Measurements from ENCODE around the gene GYG2. TPM values are rescaled to one million over a fixed set of nuclear protein-coding genes. Genes with fewer than 3 reads are reported as not detected.

The GYG2 gene
- total and polyA plus RNA-seq, 7 experiments from 2014 or later: not detected

GRCh38 chrX:2907295-2907694 lies 78.6 kb downstream of the GYG2 start:
- H3K4me3 Mint-ChIP-seq: no peak overlapping the region
- no peaks in the 10 kb centered on the region for H3K4me1 ChIP-seq (ENCODE audit: control insufficient read depth in 2 of 2, insufficient read depth in 2 of 2, low read length in 2 of 2)
- peaks cover 0 to 5% (median 4%) of the 10 kb centered on the region in 5 donors for H3K27me3 Mint-ChIP-seq
- no peak overlapping the region for H3K27ac ChIP-seq (ENCODE audit: low read depth, low read length)
- ChIA-PET POLR2A (no interaction called here), CTCF (no interaction called here)
- H3K36me3 ChIP-seq (ENCODE audit: control insufficient read depth in 2 of 3, insufficient read depth in 3 of 3, low read length in 3 of 3): no peaks in the 10 kb centered on the region
- no peak overlapping the region for H3K4me3 ChIP-seq (ENCODE audit: low read length)
- H3K27me3 ChIP-seq (ENCODE audit: control insufficient read depth in 2 of 2, insufficient read depth in 2 of 2, low read length in 2 of 2): no peaks in the 10 kb centered on the region
- H3K4me1 Mint-ChIP-seq: no peaks in the 10 kb centered on the region
- DNase-seq (no peak), ATAC-seq (no peak)
- peaks cover 0 to 10% (median 3%) of the 10 kb centered on the region in 5 donors for H3K36me3 Mint-ChIP-seq
- intact Hi-C loops (cut with micrococcal nuclease): no loop called here
- H3K27ac Mint-ChIP-seq: no peak overlapping the region
- peaks cover 0 to 39% (median 12%) of the 10 kb centered on the region in 11 donors for H3K9me3 Mint-ChIP-seq
- H3K9me3 ChIP-seq (ENCODE audit: control insufficient read depth in 2 of 3, low read length in 3 of 3): peaks cover 0 to 9% (median 0%) of the 10 kb centered on the region in 3 experiments

GRCh38 chrX:2908125-2908685 lies 79.5 kb downstream of the GYG2 start:
- H3K9me3 ChIP-seq (ENCODE audit: control insufficient read depth in 2 of 3, low read length in 3 of 3): peaks cover 0 to 9% (median 0%) of the 10 kb centered on the region in 3 experiments
- no peak for ATAC-seq
- H3K36me3 ChIP-seq (ENCODE audit: control insufficient read depth in 2 of 3, insufficient read depth in 3 of 3, low read length in 3 of 3): no peaks in the 10 kb centered on the region
- H3K27me3 ChIP-seq (ENCODE audit: control insufficient read depth in 2 of 2, insufficient read depth in 2 of 2, low read length in 2 of 2): no peaks in the 10 kb centered on the region
- Mint-ChIP-seq H3K27me3 (peaks cover 0 to 5% (median 0%) of the 10 kb centered on the region in 5 donors), H3K4me3 (no peak overlapping the region), H3K27ac (no peak overlapping the region), H3K36me3 (peaks cover 0 to 10% (median 3%) of the 10 kb centered on the region in 5 donors), H3K4me1 (no peaks in the 10 kb centered on the region), H3K9me3 (peaks cover 0 to 30% (median 9%) of the 10 kb centered on the region in 11 donors)
- H3K27ac ChIP-seq (ENCODE audit: low read depth, low read length): no peak overlapping the region
- intact Hi-C loops (cut with micrococcal nuclease): no loop called here
- no peaks in the 10 kb centered on the region for H3K4me1 ChIP-seq (ENCODE audit: control insufficient read depth in 2 of 2, insufficient read depth in 2 of 2, low read length in 2 of 2)
- POLR2A ChIA-PET: no interaction called here
- H3K4me3 ChIP-seq (ENCODE audit: low read length): no peak overlapping the region
- no peak for DNase-seq
- CTCF ChIA-PET: no interaction called here

GRCh38 chrX:2910109-2910508 lies 81.4 kb downstream of the GYG2 start:
- Histone ChIP-seq H3K4me1 (ENCODE audit: control insufficient read depth in 2 of 2, insufficient read depth in 2 of 2, low read length in 2 of 2) (no peaks in the 10 kb centered on the region), H3K4me3 (ENCODE audit: low read length) (no peak overlapping the region), H3K27me3 (ENCODE audit: control insufficient read depth in 2 of 2, insufficient read depth in 2 of 2, low read length in 2 of 2) (no peaks in the 10 kb centered on the region), H3K36me3 (ENCODE audit: control insufficient read depth in 2 of 3, insufficient read depth in 3 of 3, low read length in 3 of 3) (no peaks in the 10 kb centered on the region), H3K9me3 (ENCODE audit: control insufficient read depth in 2 of 3, low read length in 3 of 3) (no peaks in the 10 kb centered on the region), H3K27ac (ENCODE audit: low read depth, low read length) (no peak overlapping the region)
- H3K4me3 Mint-ChIP-seq: no peak overlapping the region
- peaks cover 0 to 5% (median 0%) of the 10 kb centered on the region in 5 donors for H3K27me3 Mint-ChIP-seq
- no peak overlapping the region for H3K27ac Mint-ChIP-seq
- ChIA-PET POLR2A (no interaction called here), CTCF (interaction anchor here (0.6 kb wide), 1 partner anchor 580 kb away, joined by 4 read pairs; no protein-coding TSS in a partner anchor)
- ATAC-seq: no peak
- intact Hi-C loops (cut with micrococcal nuclease): no loop called here
- DNase-seq: no peak
- peaks cover 0 to 10% (median 3%) of the 10 kb centered on the region in 5 donors for H3K36me3 Mint-ChIP-seq
- H3K9me3 Mint-ChIP-seq: peaks cover 0 to 13% (median 5%) of the 10 kb centered on the region in 11 donors
- H3K4me1 Mint-ChIP-seq: no peaks in the 10 kb centered on the region

- intact Hi-C loops (cut with micrococcal nuclease): no loop called here
- no peaks in the 10 kb centered on the region for H3K9me3 ChIP-seq (ENCODE audit: control insufficient read depth in 2 of 3, low read length in 3 of 3)
- ATAC-seq: no peak
- no peak overlapping the region for H3K4me3 ChIP-seq (ENCODE audit: low read length)
- Mint-ChIP-seq H3K9me3 (peaks cover 1 to 11% (median 4%) of the 10 kb centered on the region in 11 donors), H3K27ac (no peak overlapping the region), H3K27me3 (peaks cover 0 to under 1% (median 0%) of the 10 kb centered on the region in 5 donors), H3K4me1 (no peaks in the 10 kb centered on the region), H3K36me3 (peaks cover 0 to 3% (median 2%) of the 10 kb centered on the region in 5 donors), H3K4me3 (no peak overlapping the region)
- POLR2A ChIA-PET: no interaction called here
- H3K27me3 ChIP-seq (ENCODE audit: control insufficient read depth in 2 of 2, insufficient read depth in 2 of 2, low read length in 2 of 2): no peaks in the 10 kb centered on the region
- no peaks in the 10 kb centered on the region for H3K4me1 ChIP-seq (ENCODE audit: control insufficient read depth in 2 of 2, insufficient read depth in 2 of 2, low read length in 2 of 2)
- no peak for DNase-seq
- H3K36me3 ChIP-seq (ENCODE audit: control insufficient read depth in 2 of 3, insufficient read depth in 3 of 3, low read length in 3 of 3): no peaks in the 10 kb centered on the region
- H3K27ac ChIP-seq (ENCODE audit: low read depth, low read length): no peak overlapping the region
- CTCF ChIA-PET: no interaction called here
Measured at GRCh38 chrX:2913118-2913517, 84.4 kb downstream of the GYG2 start.

- intact Hi-C loops (cut with micrococcal nuclease): no loop called here
- H3K27ac ChIP-seq (ENCODE audit: low read depth, low read length): no peak overlapping the region
- H3K27ac Mint-ChIP-seq: no peak overlapping the region
- peaks cover 0 to 3% (median 0%) of the 10 kb centered on the region in 5 donors for H3K36me3 Mint-ChIP-seq
- no peaks in the 10 kb centered on the region for H3K27me3 ChIP-seq (ENCODE audit: control insufficient read depth in 2 of 2, insufficient read depth in 2 of 2, low read length in 2 of 2)
- H3K27me3 Mint-ChIP-seq: no peaks in the 10 kb centered on the region
- peaks cover 0 to 12% (median 4%) of the 10 kb centered on the region in 11 donors for H3K9me3 Mint-ChIP-seq
- DNase-seq (no peak), ATAC-seq (no peak)
- H3K4me1 ChIP-seq (ENCODE audit: control insufficient read depth in 2 of 2, insufficient read depth in 2 of 2, low read length in 2 of 2): no peaks in the 10 kb centered on the region
- POLR2A ChIA-PET: no interaction called here
- H3K4me1 Mint-ChIP-seq: no peaks in the 10 kb centered on the region
- CTCF ChIA-PET: no interaction called here
- H3K4me3 Mint-ChIP-seq: no peak overlapping the region
- H3K9me3 ChIP-seq (ENCODE audit: control insufficient read depth in 2 of 3, low read length in 3 of 3): no peaks in the 10 kb centered on the region
- H3K36me3 ChIP-seq (ENCODE audit: control insufficient read depth in 2 of 3, insufficient read depth in 3 of 3, low read length in 3 of 3): no peaks in the 10 kb centered on the region
- no peak overlapping the region for H3K4me3 ChIP-seq (ENCODE audit: low read length)
Measured at GRCh38 chrX:2917767-2918166, 89.0 kb downstream of the GYG2 start.

GRCh38 chrX:2921193-2921592 lies 92.5 kb downstream of the GYG2 start:
- Mint-ChIP-seq H3K27ac (no peak overlapping the region), H3K9me3 (peaks cover 0 to 12% (median 2%) of the 10 kb centered on the region in 11 donors), H3K27me3 (no peaks in the 10 kb centered on the region), H3K4me3 (no peak overlapping the region), H3K36me3 (peaks cover 0 to 3% (median 0%) of the 10 kb centered on the region in 5 donors), H3K4me1 (no peaks in the 10 kb centered on the region)
- Histone ChIP-seq H3K27ac (ENCODE audit: low read depth, low read length) (no peak overlapping the region), H3K9me3 (ENCODE audit: control insufficient read depth in 2 of 3, low read length in 3 of 3) (no peaks in the 10 kb centered on the region), H3K27me3 (ENCODE audit: control insufficient read depth in 2 of 2, insufficient read depth in 2 of 2, low read length in 2 of 2) (no peaks in the 10 kb centered on the region), H3K4me1 (ENCODE audit: control insufficient read depth in 2 of 2, insufficient read depth in 2 of 2, low read length in 2 of 2) (no peaks in the 10 kb centered on the region), H3K4me3 (ENCODE audit: low read length) (no peak overlapping the region), H3K36me3 (ENCODE audit: control insufficient read depth in 2 of 3, insufficient read depth in 3 of 3, low read length in 3 of 3) (no peaks in the 10 kb centered on the region)
- ATAC-seq (no peak), DNase-seq (no peak)
- ChIA-PET POLR2A (no interaction called here), CTCF (no interaction called here)
- intact Hi-C loops (cut with micrococcal nuclease): no loop called here

- H3K9me3 Mint-ChIP-seq: peaks cover 0 to 8% (median 0%) of the 10 kb centered on the region in 11 donors
- no peaks in the 10 kb centered on the region for H3K27me3 Mint-ChIP-seq
- ATAC-seq (no peak), DNase-seq (no peak)
- Histone ChIP-seq H3K27ac (ENCODE audit: low read depth, low read length) (no peak overlapping the region), H3K36me3 (ENCODE audit: control insufficient read depth in 2 of 3, insufficient read depth in 3 of 3, low read length in 3 of 3) (no peaks in the 10 kb centered on the region), H3K4me1 (ENCODE audit: control insufficient read depth in 2 of 2, insufficient read depth in 2 of 2, low read length in 2 of 2) (no peaks in the 10 kb centered on the region), H3K9me3 (ENCODE audit: control insufficient read depth in 2 of 3, low read length in 3 of 3) (no peaks in the 10 kb centered on the region), H3K27me3 (ENCODE audit: control insufficient read depth in 2 of 2, insufficient read depth in 2 of 2, low read length in 2 of 2) (no peaks in the 10 kb centered on the region), H3K4me3 (ENCODE audit: low read length) (no peak overlapping the region)
- no peak overlapping the region for H3K4me3 Mint-ChIP-seq
- intact Hi-C loops (cut with micrococcal nuclease): no loop called here
- CTCF ChIA-PET: no interaction called here
- no peak overlapping the region for H3K27ac Mint-ChIP-seq
- H3K36me3 Mint-ChIP-seq: peaks cover 0 to 3% (median 0%) of the 10 kb centered on the region in 5 donors
- H3K4me1 Mint-ChIP-seq: no peaks in the 10 kb centered on the region
- POLR2A ChIA-PET: no interaction called here
Measured at GRCh38 chrX:2921750-2922149, 93.0 kb downstream of the GYG2 start.
